ENCODE measurements around the gene DISP1.
A peak's percentile ranks its signal among the peaks of the same experiment; 100 is the strongest.
"Not testable (repeated sequence)": the region's sequence is repeated elsewhere in the genome, so short reads cannot be mapped to it uniquely, and the experiment has no call there.

DISP1 gene

DNA sequence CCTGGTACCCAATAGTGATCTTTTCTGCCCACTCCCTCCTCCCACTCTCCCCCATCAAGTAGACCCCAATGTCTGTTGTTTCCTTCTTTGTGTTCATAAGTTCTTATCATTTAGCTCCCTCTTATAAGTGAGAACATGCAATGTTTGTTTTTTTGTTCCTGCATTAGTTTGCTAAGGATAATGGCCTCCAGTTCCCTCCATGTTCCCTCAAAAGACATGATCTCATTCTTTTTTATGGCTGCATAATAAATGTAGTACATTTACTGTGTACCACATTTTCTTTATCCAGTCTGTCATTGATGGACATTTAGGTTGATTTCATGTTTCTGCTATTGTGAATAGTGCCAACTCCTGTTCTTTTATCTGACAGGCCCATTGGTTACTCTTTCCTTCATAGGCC is 35.7 kb downstream of the DISP1 start:
- POLR2A ChIA-PET; H3K4me3 ChIP-seq (ENCODE audit: low read depth, low read length); H3K27ac ChIP-seq (ENCODE audit: extremely low read depth, low read depth, low read length); H3K4me1 ChIP-seq (ENCODE audit: control insufficient read depth, insufficient read depth, low read length); H3K36me3 ChIP-seq (ENCODE audit: control insufficient read depth in 2 of 2, insufficient read depth in 1 of 2, low read length in 2 of 2); H3K9me3 ChIP-seq (ENCODE audit: control insufficient read depth, insufficient read depth, low read depth, low read length): not testable (repeated sequence)
- CTCF ChIA-PET = interaction anchor here (0.7 kb wide), 1 partner anchor 17 kb away, joined by 3 read pairs; no protein-coding TSS in a partner anchor
- TF ChIP-seq ZEB2 (tag by site-specific recombination; IDR thresholded peaks at IDR 0.05) = peak; percentile 31; the same call in 1 of the 2 replicates
- peak; percentile 33; the same call in 1 of the 2 replicates for TF ChIP-seq FEZF1 (tag by site-specific recombination; IDR thresholded peaks at IDR 0.05)
- TF ChIP-seq KLF16 (tag by site-specific recombination; IDR thresholded peaks at IDR 0.05) = peak; percentile 49; the same call in 1 of the 2 replicates
- TF ChIP-seq, protein P1, sequence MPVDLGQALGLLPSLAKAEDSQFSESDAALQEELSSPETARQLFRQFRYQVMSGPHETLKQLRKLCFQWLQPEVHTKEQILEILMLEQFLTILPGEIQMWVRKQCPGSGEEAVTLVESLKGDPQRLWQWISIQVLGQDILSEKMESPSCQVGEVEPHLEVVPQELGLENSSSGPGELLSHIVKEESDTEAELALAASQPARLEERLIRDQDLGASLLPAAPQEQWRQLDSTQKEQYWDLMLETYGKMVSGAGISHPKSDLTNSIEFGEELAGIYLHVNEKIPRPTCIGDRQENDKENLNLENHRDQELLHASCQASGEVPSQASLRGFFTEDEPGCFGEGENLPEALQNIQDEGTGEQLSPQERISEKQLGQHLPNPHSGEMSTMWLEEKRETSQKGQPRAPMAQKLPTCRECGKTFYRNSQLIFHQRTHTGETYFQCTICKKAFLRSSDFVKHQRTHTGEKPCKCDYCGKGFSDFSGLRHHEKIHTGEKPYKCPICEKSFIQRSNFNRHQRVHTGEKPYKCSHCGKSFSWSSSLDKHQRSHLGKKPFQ (tag by site-specific recombination; IDR thresholded peaks at IDR 0.05) = peak; percentile 72
- TF ChIP-seq ZFHX2 (tag by site-specific recombination; conservative IDR thresholded peaks at IDR 0.05) = peak; percentile 64
- 0 out of 2 replicates have a peak, but pooled peaks have one; percentile 27 for TF ChIP-seq ZNF2 (tag by site-specific recombination; IDR thresholded peaks at IDR 0.05)
- TF ChIP-seq, protein P2, sequence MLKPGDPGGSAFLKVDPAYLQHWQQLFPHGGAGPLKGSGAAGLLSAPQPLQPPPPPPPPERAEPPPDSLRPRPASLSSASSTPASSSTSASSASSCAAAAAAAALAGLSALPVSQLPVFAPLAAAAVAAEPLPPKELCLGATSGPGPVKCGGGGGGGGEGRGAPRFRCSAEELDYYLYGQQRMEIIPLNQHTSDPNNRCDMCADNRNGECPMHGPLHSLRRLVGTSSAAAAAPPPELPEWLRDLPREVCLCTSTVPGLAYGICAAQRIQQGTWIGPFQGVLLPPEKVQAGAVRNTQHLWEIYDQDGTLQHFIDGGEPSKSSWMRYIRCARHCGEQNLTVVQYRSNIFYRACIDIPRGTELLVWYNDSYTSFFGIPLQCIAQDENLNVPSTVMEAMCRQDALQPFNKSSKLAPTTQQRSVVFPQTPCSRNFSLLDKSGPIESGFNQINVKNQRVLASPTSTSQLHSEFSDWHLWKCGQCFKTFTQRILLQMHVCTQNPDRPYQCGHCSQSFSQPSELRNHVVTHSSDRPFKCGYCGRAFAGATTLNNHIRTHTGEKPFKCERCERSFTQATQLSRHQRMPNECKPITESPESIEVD (tag by site-specific recombination; IDR thresholded peaks at IDR 0.05) = peak; percentile 70
- TF ChIP-seq, protein P3, sequence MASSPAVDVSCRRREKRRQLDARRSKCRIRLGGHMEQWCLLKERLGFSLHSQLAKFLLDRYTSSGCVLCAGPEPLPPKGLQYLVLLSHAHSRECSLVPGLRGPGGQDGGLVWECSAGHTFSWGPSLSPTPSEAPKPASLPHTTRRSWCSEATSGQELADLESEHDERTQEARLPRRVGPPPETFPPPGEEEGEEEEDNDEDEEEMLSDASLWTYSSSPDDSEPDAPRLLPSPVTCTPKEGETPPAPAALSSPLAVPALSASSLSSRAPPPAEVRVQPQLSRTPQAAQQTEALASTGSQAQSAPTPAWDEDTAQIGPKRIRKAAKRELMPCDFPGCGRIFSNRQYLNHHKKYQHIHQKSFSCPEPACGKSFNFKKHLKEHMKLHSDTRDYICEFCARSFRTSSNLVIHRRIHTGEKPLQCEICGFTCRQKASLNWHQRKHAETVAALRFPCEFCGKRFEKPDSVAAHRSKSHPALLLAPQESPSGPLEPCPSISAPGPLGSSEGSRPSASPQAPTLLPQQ (tag by site-specific recombination; IDR thresholded peaks at IDR 0.05) = 0 out of 2 replicates have a peak, but pooled peaks have one; percentile 25
- TF ChIP-seq, protein P4, sequence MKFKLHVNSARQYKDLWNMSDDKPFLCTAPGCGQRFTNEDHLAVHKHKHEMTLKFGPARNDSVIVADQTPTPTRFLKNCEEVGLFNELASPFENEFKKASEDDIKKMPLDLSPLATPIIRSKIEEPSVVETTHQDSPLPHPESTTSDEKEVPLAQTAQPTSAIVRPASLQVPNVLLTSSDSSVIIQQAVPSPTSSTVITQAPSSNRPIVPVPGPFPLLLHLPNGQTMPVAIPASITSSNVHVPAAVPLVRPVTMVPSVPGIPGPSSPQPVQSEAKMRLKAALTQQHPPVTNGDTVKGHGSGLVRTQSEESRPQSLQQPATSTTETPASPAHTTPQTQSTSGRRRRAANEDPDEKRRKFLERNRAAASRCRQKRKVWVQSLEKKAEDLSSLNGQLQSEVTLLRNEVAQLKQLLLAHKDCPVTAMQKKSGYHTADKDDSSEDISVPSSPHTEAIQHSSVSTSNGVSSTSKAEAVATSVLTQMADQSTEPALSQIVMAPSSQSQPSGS (tag by site-specific recombination; IDR thresholded peaks at IDR 0.05; ENCODE audit: low read depth) = peak; percentile 38; the same call in 1 of the 2 replicates
- TF ChIP-seq YY2 (tag by site-specific recombination; IDR thresholded peaks at IDR 0.05) = peak; percentile 50; the same call in 1 of the 2 replicates
- TF ChIP-seq ZNF843 (tag by site-specific recombination; IDR thresholded peaks at IDR 0.05) = peak; percentile 44; the same call in 1 of the 2 replicates

DNA sequence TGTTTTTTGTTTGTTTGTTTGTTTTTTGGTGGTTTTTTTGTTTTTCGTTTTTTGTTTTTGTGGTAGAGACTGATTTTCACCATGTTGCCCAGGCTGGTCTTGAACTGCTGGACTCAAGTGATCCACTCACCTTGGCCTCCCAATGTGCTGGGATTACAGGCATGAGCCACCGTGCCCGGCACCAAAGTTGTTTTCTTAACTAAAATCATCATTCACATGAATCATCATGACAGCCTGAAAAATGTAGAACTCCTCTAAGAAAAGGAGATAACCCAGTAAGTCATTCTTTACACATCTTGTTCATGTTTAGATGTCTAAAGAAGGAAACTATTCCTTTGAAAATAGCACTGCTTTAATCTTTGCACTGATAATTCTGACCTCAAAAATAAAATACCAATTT is 37.5 kb downstream of the DISP1 start:
- Histone ChIP-seq H3K4me1 (ENCODE audit: control insufficient read depth, insufficient read depth, low read length) (no peaks in the 10 kb centered on the region), H3K27ac (ENCODE audit: extremely low read depth, low read depth, low read length) (no peak overlapping the region), H3K4me3 (ENCODE audit: low read depth, low read length) (no peak overlapping the region), H3K36me3 (ENCODE audit: control insufficient read depth in 2 of 2, insufficient read depth in 1 of 2, low read length in 2 of 2) (no peaks in the 10 kb centered on the region; a peak in 1 of 3 replicates), H3K9me3 (ENCODE audit: control insufficient read depth, insufficient read depth, low read depth, low read length) (no peaks in the 10 kb centered on the region; the same call in 1 of the 2 replicates)
- POLR2A ChIA-PET = no interaction called here
- TF ChIP-seq ZNF23 (tag by site-specific recombination; IDR thresholded peaks at IDR 0.05; ENCODE audit: borderline replicate concordance) (no peak), YY2 (tag by site-specific recombination; IDR thresholded peaks at IDR 0.05) (no peak), FEZF1 (tag by site-specific recombination; IDR thresholded peaks at IDR 0.05) (no peak), ZNF549 (tag by site-specific recombination; IDR thresholded peaks at IDR 0.05) (no peak), ZNF202 (tag by site-specific recombination; IDR thresholded peaks at IDR 0.05; ENCODE audit: borderline replicate concordance) (no peak), ZNF248 (tag by site-specific recombination; IDR thresholded peaks at IDR 0.05) (no peak), ZNF19 (tag by site-specific recombination; IDR thresholded peaks at IDR 0.05; ENCODE audit: low read depth) (no peak), ZNF776 (tag by site-specific recombination; IDR thresholded peaks at IDR 0.05; ENCODE audit: borderline replicate concordance) (no peak), ZNF221 (tag by site-specific recombination; IDR thresholded peaks at IDR 0.05; ENCODE audit: borderline replicate concordance) (no peak), MYNN (tag by site-specific recombination; IDR thresholded peaks at IDR 0.05; ENCODE audit: borderline replicate concordance) (no peak), ZNF571 (tag by site-specific recombination; IDR thresholded peaks at IDR 0.05) (no peak)
- TF ChIP-seq, protein P5, sequence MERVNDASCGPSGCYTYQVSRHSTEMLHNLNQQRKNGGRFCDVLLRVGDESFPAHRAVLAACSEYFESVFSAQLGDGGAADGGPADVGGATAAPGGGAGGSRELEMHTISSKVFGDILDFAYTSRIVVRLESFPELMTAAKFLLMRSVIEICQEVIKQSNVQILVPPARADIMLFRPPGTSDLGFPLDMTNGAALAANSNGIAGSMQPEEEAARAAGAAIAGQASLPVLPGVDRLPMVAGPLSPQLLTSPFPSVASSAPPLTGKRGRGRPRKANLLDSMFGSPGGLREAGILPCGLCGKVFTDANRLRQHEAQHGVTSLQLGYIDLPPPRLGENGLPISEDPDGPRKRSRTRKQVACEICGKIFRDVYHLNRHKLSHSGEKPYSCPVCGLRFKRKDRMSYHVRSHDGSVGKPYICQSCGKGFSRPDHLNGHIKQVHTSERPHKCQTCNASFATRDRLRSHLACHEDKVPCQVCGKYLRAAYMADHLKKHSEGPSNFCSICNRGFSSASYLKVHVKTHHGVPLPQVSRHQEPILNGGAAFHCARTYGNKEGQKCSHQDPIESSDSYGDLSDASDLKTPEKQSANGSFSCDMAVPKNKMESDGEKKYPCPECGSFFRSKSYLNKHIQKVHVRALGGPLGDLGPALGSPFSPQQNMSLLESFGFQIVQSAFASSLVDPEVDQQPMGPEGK (tag by site-specific recombination; IDR thresholded peaks at IDR 0.05) = no peak
- CTCF ChIA-PET = no interaction called here

Measured in HEK293 (cell line).